ENCODE measurements around the gene RNF213. TPM values are rescaled to one million over a fixed set of nuclear protein-coding genes. Genes with fewer than 3 reads are reported as not detected.

Gene RNF213
- polyA plus RNA-seq, 1 of the 3 experiments (the other 2 are of a cell fraction) = 57.5 TPM

GRCh38 chr17:80246266-80246681, 14.4 kb upstream of the RNF213 start:
- H3K4me1 ChIP-seq (ENCODE audit: control insufficient read depth in 1 of 2, insufficient read depth in 2 of 2, low read depth in 1 of 2, low read length in 1 of 2) = no peaks in the 10 kb centered on the region
- H2AFZ ChIP-seq (ENCODE audit: low read depth) = no peak overlapping the region
- H3K27ac ChIP-seq (ENCODE audit: low read depth in 2 of 2, low read length in 1 of 2) = no peak overlapping the region
- H3K9me2 ChIP-seq = no peaks in the 10 kb centered on the region
- H3K27me3 ChIP-seq (ENCODE audit: insufficient read depth) = no peaks in the 10 kb centered on the region
- TF ChIP-seq, protein P1, sequence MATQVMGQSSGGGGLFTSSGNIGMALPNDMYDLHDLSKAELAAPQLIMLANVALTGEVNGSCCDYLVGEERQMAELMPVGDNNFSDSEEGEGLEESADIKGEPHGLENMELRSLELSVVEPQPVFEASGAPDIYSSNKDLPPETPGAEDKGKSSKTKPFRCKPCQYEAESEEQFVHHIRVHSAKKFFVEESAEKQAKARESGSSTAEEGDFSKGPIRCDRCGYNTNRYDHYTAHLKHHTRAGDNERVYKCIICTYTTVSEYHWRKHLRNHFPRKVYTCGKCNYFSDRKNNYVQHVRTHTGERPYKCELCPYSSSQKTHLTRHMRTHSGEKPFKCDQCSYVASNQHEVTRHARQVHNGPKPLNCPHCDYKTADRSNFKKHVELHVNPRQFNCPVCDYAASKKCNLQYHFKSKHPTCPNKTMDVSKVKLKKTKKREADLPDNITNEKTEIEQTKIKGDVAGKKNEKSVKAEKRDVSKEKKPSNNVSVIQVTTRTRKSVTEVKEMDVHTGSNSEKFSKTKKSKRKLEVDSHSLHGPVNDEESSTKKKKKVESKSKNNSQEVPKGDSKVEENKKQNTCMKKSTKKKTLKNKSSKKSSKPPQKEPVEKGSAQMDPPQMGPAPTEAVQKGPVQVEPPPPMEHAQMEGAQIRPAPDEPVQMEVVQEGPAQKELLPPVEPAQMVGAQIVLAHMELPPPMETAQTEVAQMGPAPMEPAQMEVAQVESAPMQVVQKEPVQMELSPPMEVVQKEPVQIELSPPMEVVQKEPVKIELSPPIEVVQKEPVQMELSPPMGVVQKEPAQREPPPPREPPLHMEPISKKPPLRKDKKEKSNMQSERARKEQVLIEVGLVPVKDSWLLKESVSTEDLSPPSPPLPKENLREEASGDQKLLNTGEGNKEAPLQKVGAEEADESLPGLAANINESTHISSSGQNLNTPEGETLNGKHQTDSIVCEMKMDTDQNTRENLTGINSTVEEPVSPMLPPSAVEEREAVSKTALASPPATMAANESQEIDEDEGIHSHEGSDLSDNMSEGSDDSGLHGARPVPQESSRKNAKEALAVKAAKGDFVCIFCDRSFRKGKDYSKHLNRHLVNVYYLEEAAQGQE (IDR thresholded peaks at IDR 0.05; ENCODE audit: low read depth, low read length) = no peak
- TF ChIP-seq, protein P2, sequence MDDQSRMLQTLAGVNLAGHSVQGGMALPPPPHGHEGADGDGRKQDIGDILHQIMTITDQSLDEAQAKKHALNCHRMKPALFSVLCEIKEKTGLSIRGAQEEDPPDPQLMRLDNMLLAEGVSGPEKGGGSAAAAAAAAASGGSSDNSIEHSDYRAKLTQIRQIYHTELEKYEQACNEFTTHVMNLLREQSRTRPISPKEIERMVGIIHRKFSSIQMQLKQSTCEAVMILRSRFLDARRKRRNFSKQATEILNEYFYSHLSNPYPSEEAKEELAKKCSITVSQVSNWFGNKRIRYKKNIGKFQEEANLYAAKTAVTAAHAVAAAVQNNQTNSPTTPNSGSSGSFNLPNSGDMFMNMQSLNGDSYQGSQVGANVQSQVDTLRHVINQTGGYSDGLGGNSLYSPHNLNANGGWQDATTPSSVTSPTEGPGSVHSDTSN (IDR thresholded peaks at IDR 0.05) = no peak
- TF ChIP-seq EP300 (IDR thresholded peaks at IDR 0.05; ENCODE audit: borderline replicate concordance in 1 of 2, low read depth in 1 of 2, low read length in 1 of 2) (no peak), RAD21 (IDR thresholded peaks at IDR 0.05; ENCODE audit: low read length) (no peak), MAX (IDR thresholded peaks at IDR 0.05; ENCODE audit: low read depth) (no peak), GABPA (IDR thresholded peaks at IDR 0.05; ENCODE audit: low read depth) (no peak), POLR2AphosphoS5 (IDR thresholded peaks at IDR 0.05; ENCODE audit: low read depth, low read length) (no peak), TAF1 (IDR thresholded peaks at IDR 0.05; ENCODE audit: borderline replicate concordance, low read depth, low read length) (no peak), FOXM1 (IDR thresholded peaks at IDR 0.05; ENCODE audit: low read depth) (no peak), EZH2phosphoT487 (IDR thresholded peaks at IDR 0.05; ENCODE audit: borderline replicate concordance, low read depth) (no peak), NFIC (IDR thresholded peaks at IDR 0.05; ENCODE audit: borderline replicate concordance) (no peak), MEF2A (IDR thresholded peaks at IDR 0.05; ENCODE audit: borderline replicate concordance, low read depth) (no peak), RCOR1 (IDR thresholded peaks at IDR 0.05; ENCODE audit: low read length) (no peak), GATA2 (CRISPR knock-in tag; IDR thresholded peaks at IDR 0.05) (no peak), TCF12 (IDR thresholded peaks at IDR 0.05) (no peak), YY1 (IDR thresholded peaks at IDR 0.05; ENCODE audit: low read depth) (no peak), NRF1 (IDR thresholded peaks at IDR 0.05; ENCODE audit: low read depth, low read length) (no peak), JUND (IDR thresholded peaks at IDR 0.05) (no peak), USF1 (IDR thresholded peaks at IDR 0.05; ENCODE audit: borderline replicate concordance, low read depth) (no peak)
- TF ChIP-seq, protein P3, sequence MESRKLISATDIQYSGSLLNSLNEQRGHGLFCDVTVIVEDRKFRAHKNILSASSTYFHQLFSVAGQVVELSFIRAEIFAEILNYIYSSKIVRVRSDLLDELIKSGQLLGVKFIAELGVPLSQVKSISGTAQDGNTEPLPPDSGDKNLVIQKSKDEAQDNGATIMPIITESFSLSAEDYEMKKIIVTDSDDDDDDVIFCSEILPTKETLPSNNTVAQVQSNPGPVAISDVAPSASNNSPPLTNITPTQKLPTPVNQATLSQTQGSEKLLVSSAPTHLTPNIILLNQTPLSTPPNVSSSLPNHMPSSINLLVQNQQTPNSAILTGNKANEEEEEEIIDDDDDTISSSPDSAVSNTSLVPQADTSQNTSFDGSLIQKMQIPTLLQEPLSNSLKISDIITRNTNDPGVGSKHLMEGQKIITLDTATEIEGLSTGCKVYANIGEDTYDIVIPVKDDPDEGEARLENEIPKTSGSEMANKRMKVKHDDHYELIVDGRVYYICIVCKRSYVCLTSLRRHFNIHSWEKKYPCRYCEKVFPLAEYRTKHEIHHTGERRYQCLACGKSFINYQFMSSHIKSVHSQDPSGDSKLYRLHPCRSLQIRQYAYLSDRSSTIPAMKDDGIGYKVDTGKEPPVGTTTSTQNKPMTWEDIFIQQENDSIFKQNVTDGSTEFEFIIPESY (IDR thresholded peaks at IDR 0.05; ENCODE audit: borderline replicate concordance, low read depth) = no peak
- H3K4me2 ChIP-seq = no peak overlapping the region
- peaks cover 3% of the 10 kb centered on the region for H3F3A ChIP-seq (replicated peaks; ENCODE audit: insufficient read depth)
- WGBS (ENCODE audit: low lambda C conversion rate) = 93% methylated on average over 13 of the region's 19 CpGs
- ChIA-PET CTCF (interaction anchor here (0.6 kb wide), 1 partner anchor 145 kb away, joined by 4 read pairs; the partner anchor contains the start of gene GAA), POLR2A (no interaction called here)
- peak; percentile 20 for DNase-seq
- no peaks in the 10 kb centered on the region for H3K79me2 ChIP-seq (ENCODE audit: insufficient read depth)
- no peaks in the 10 kb centered on the region for H4K20me1 ChIP-seq (ENCODE audit: insufficient read depth)
- H3K9ac ChIP-seq = no peak overlapping the region
- no peaks in the 10 kb centered on the region for H3K9me3 ChIP-seq
- H3K4me3 ChIP-seq (ENCODE audit: low read depth in 2 of 2, low read length in 1 of 2) = no peak overlapping the region
- H3K36me3 ChIP-seq (replicated peaks in 1 of 2; ENCODE audit: control insufficient read depth in 1 of 2, insufficient read depth in 2 of 2, low read length in 1 of 2) = peaks cover 15% of the 10 kb centered on the region in 2 experiments

Measured in SK-N-SH (cell line).